Stomach smooth muscle (tissue), 2 donors: ENCODE results near the gene GNAL.
"Not testable (repeated sequence)": the region's sequence is repeated elsewhere in the genome, so short reads cannot be mapped to it uniquely, and the experiment has no call there.

Experiments
- H3K27ac ChIP-seq: one replicate; pipeline ENCODE4 v1.7.0; 2013; ENCODE audit warnings: mild to moderate bottlenecking, low read length, inconsistent platforms
- H3K27me3 ChIP-seq, 2 donors: one replicate each; pipeline ENCODE4 v1.7.0; 2013; ENCODE audit warnings: low read length in 2 of 2; ENCODE audit not compliant: insufficient read depth in 2 of 2, control insufficient read depth in 1 of 2
- H3K36me3 ChIP-seq, 2 donors: one replicate each; pipeline ENCODE4 v1.7.0; 2013; ENCODE audit warnings: low read length in 2 of 2; ENCODE audit not compliant: control insufficient read depth in 2 of 2, insufficient read depth in 2 of 2
- H3K4me1 ChIP-seq: one replicate; pipeline ENCODE4 v1.7.0; 2013; ENCODE audit warnings: low read length; ENCODE audit not compliant: control insufficient read depth, insufficient read depth
- H3K4me3 ChIP-seq, 2 donors: one replicate each; pipeline ENCODE4 v1.7.0; 2013; ENCODE audit warnings: low read length in 2 of 2
- H3K9ac ChIP-seq, 2 donors: one replicate each; pipeline ENCODE4 v1.7.0; 2013; ENCODE audit warnings: low read length in 2 of 2, mild to moderate bottlenecking in 1 of 2
- H3K9me3 ChIP-seq, 2 donors: one replicate each; pipeline ENCODE4 v1.7.0; 2013; ENCODE audit warnings: low read length in 2 of 2; ENCODE audit not compliant: control insufficient read depth in 2 of 2
- donor health status: healthy.
- donor health status: Pancreatic carcinoma.

Gene GNAL

GRCh38 chr18:11845654-11846053, 156.6 kb downstream of the GNAL start:
- Histone ChIP-seq H3K9me3 (no peaks in the 10 kb centered on the region), H3K27ac (no peak overlapping the region), H3K4me1 (peaks cover 5% of the 10 kb centered on the region), H3K36me3 (no peaks in the 10 kb centered on the region), H3K4me3 (no peak overlapping the region), H3K9ac (no peak overlapping the region), H3K27me3 (no peaks in the 10 kb centered on the region)

- Histone ChIP-seq H3K9ac (no peak overlapping the region), H3K36me3 (no peaks in the 10 kb centered on the region), H3K27ac (no peak overlapping the region), H3K9me3 (no peaks in the 10 kb centered on the region), H3K27me3 (no peaks in the 10 kb centered on the region), H3K4me1 (peaks cover 5% of the 10 kb centered on the region), H3K4me3 (no peak overlapping the region)
Observed at GRCh38 chr18:11847811-11848210, 158.7 kb downstream of the GNAL start.

- H3K27ac ChIP-seq = peak overlapping the region; percentile 97
- H3K27me3 ChIP-seq = no peaks in the 10 kb centered on the region
- H3K9me3 ChIP-seq = no peaks in the 10 kb centered on the region
- peak overlapping the region in 1 of 2 donors; percentile 96 for H3K4me3 ChIP-seq
- peaks cover 16% of the 10 kb centered on the region for H3K4me1 ChIP-seq
- no peaks in the 10 kb centered on the region for H3K36me3 ChIP-seq
- H3K9ac ChIP-seq = peak overlapping the region; percentile 90 to 100
Observed at GRCh38 chr18:11849279-11849678, 160.2 kb downstream of the GNAL start.

DNA sequence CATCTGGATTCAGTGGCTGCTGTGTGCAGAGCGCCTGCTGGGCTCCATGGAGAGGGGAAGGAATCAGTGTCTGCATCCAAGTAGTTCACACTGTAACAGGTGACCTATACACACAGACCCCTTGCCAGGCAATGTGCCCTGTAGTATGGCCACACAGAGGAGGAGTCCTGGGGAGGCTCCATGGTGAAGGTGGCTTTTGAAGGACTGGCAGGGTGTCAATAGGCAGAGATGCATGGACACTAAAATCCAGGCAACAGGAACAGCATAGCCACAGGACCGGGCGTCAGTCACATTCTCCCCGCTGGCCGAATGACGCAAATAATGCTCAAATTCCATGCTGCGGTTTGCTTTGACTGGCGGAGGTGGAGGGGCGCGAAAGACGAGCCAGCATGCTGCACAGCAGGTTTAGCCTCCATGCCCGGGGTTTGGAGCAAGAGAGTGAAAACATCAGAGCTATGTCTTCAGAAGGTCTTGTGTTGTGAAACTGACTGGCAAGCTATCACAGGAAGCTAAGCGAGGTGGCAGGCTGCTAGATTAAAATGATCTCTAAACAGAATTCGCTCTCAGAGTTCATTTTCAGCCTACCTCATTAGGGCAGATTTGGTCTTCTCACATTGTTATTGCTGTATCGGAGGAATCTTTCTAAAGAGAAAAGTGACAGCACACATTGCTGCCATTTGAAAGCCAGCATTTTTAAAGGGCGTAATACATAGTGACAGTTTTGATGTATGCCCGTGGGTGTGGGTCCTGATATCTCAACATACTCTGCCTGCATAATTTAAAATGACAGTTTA, 161.0 kb downstream of the GNAL start:
- no peaks in the 10 kb centered on the region for H3K36me3 ChIP-seq
- H3K4me1 ChIP-seq = peaks cover 16% of the 10 kb centered on the region
- peak overlapping the region; percentile 97 for H3K27ac ChIP-seq
- peak overlapping the region; percentile 96 to 100 for H3K4me3 ChIP-seq
- H3K9ac ChIP-seq = peak overlapping the region; percentile 90 to 100
- no peaks in the 10 kb centered on the region for H3K9me3 ChIP-seq
- H3K27me3 ChIP-seq = no peaks in the 10 kb centered on the region

DNA sequence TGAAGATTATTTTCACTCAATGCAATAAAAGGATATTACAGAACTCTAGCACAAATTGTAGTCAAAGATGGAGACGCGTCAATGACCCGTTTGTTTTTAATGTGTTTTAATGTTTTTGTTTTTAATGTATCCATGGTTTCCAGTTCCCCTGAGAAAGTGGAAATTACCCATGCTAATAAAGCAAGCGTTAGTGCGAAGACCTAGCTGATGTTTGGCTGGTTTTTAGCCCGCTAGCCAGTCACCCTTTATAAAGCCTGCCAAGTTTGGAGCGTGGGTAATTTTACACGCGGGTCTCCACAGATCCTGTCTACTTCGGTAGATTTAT, 161.7 kb downstream of the GNAL start:
- H3K4me1 ChIP-seq = peaks cover 16% of the 10 kb centered on the region

GRCh38 chr18:11851146-11851805, 162.2 kb downstream of the GNAL start, which contains the start of gene CHMP1B:
TSS of gene CHMP1B (plus strand) at chr18:11851413. CDS start at chr18:11851512, 99 bp downstream.
- peaks cover 16% of the 10 kb centered on the region for H3K4me1 ChIP-seq

More for the DNA sequence above, 161.7 kb downstream of the GNAL start:
- Histone ChIP-seq H3K4me3 (peak overlapping the region; percentile 96 to 100), H3K9me3 (no peaks in the 10 kb centered on the region), H3K36me3 (no peaks in the 10 kb centered on the region), H3K27me3 (no peaks in the 10 kb centered on the region), H3K27ac (peak overlapping the region; percentile 97), H3K9ac (peak overlapping the region; percentile 90 to 100)

GRCh38 chr18:11851806-11852337, 162.8 kb downstream of the GNAL start:
- H3K4me1 ChIP-seq = peaks cover 19% of the 10 kb centered on the region
- H3K27me3 ChIP-seq = no peaks in the 10 kb centered on the region
- H3K27ac ChIP-seq = peak overlapping the region; percentile 97
- no peaks in the 10 kb centered on the region for H3K36me3 ChIP-seq
- no peaks in the 10 kb centered on the region for H3K9me3 ChIP-seq
- H3K9ac ChIP-seq = peak overlapping the region; percentile 90 to 100
- H3K4me3 ChIP-seq = peak overlapping the region; percentile 96 to 100

More at GRCh38 chr18:11851146-11851805, 162.2 kb downstream of the GNAL start, which contains the start of gene CHMP1B:
- Histone ChIP-seq H3K36me3 (no peaks in the 10 kb centered on the region), H3K9me3 (no peaks in the 10 kb centered on the region), H3K27ac (peak within 1 kb of the TSS; percentile 97), H3K27me3 (no peaks in the 10 kb centered on the region), H3K9ac (peak within 1 kb of the TSS; percentile 90 to 100), H3K4me3 (peak within 1 kb of the TSS; percentile 96 to 100)

- not testable (repeated sequence) for H3K36me3 ChIP-seq, H3K4me3 ChIP-seq, H3K9ac ChIP-seq, H3K27me3 ChIP-seq, H3K9me3 ChIP-seq, H3K27ac ChIP-seq
- peaks cover 27% of the 10 kb centered on the region for H3K4me1 ChIP-seq
Observed at GRCh38 chr18:11854554-11854953, 165.5 kb downstream of the GNAL start.

DNA sequence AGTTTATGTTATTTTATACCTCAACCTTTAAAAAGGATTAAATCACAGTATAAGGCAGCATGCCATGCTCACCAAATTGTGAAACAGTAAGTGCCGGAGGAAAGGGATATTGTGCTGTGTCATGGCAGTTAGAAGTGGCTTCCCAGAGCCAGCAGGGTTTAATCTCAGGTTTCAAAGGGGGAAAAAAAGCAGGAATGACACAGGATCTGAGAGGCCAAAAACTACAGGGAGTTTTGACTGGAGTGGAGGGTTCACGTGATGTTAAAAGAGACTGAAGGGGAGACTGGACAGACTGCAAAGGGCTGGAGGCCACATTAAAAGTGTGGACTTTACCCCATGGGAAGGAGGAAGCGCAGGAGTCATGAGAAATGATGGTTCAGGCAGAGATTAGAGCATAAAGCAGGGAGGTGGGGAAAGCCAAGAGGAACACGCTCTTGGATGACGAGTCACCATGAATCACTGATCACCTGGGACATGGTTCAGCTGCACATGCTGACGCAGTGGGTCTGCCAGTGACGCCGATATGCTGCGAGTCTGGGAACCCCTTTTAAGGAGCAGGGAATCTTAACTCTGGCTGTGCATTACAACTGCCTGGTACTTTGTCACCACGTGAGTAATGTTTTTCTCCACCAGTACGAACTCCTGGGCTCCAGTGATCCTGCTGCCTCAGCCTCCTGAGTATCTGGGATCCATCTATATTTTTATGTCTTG, 168.3 kb downstream of the GNAL start:
- H3K9ac ChIP-seq = peak overlapping the region; percentile 66 to 81

DNA sequence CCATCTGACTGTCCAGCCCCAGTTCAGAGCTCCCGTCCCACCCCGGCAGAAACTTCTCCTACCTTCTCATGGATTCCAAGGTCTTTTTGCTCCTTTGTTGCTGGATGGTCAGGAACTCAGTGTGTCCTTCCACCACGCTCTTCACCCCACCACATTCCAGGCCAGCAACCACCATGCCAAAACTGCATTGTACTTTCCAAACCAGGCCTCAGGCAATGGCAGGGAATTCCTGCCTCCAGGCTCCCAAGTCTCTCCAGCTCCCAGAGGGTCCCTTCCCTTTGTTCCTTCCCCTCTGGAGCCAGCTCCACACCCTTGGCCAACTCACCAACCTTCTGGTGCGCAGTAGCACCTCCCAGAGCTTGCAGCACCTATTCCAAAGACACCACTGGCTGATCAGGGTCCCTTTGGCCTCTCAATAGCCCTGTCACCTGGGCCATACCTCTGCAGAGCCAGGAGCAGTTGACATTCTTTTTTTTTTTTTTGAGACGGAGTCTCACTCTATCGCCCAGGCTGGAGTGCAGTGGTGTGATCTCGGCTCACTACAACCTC, 170.3 kb downstream of the GNAL start:
- Histone ChIP-seq H3K27ac (no peak overlapping the region), H3K36me3 (no peaks in the 10 kb centered on the region), H3K4me3 (no peak overlapping the region), H3K9ac (no peak overlapping the region), H3K27me3 (no peaks in the 10 kb centered on the region), H3K4me1 (peaks cover 12% of the 10 kb centered on the region), H3K9me3 (no peaks in the 10 kb centered on the region)

More for the DNA sequence above, 168.3 kb downstream of the GNAL start:
- Histone ChIP-seq H3K9me3 (no peaks in the 10 kb centered on the region), H3K4me3 (peak overlapping the region in 1 of 2 donors; percentile 59), H3K27me3 (no peaks in the 10 kb centered on the region), H3K4me1 (peaks cover 23% of the 10 kb centered on the region), H3K36me3 (no peaks in the 10 kb centered on the region), H3K27ac (peak overlapping the region; percentile 94)
